HG02763 (cell line): Measurements from ENCODE around the gene FOXO6.
A peak's percentile ranks its signal among the peaks of the same experiment; 100 is the strongest.

Experiments
- ATAC-seq: cut with Tn5 transposase; IDR thresholded peaks from one replicate; pipeline ENCODE4 v1.9.1; 2021; ENCODE audit warnings: mild to moderate bottlenecking, moderate library complexity; ENCODE audit not compliant: unreplicated experiment

FOXO6 gene

GRCh38 chr1:41400225-41400624 is 39.0 kb downstream of the FOXO6 start:
- ATAC-seq = no peak

GRCh38 chr1:41401899-41402298 is 40.7 kb downstream of the FOXO6 start:
- ATAC-seq = no peak

- ATAC-seq = no peak
Observed at GRCh38 chr1:41404308-41404761, 43.1 kb downstream of the FOXO6 start.

- ATAC-seq = no peak
Observed at GRCh38 chr1:41407664-41408252, 46.5 kb downstream of the FOXO6 start.

- no peak for ATAC-seq
Observed at GRCh38 chr1:41408691-41409090, 47.5 kb downstream of the FOXO6 start.

- ATAC-seq = no peak
Observed at GRCh38 chr1:41409825-41410224, 48.6 kb downstream of the FOXO6 start.

- no peak for ATAC-seq
Observed at GRCh38 chr1:41410462-41410861, 49.2 kb downstream of the FOXO6 start.

- no peak for ATAC-seq
Observed at GRCh38 chr1:41411229-41411628, 50.0 kb downstream of the FOXO6 start.

- no peak for ATAC-seq
Observed at GRCh38 chr1:41412748-41413147, 51.5 kb downstream of the FOXO6 start.

- ATAC-seq = no peak
Observed at GRCh38 chr1:41413748-41414281, 52.6 kb downstream of the FOXO6 start.

- ATAC-seq = no peak
Observed at GRCh38 chr1:41414296-41414695, 53.1 kb downstream of the FOXO6 start.

GRCh38 chr1:41414716-41415306 is 53.6 kb downstream of the FOXO6 start:
- no peak for ATAC-seq

GRCh38 chr1:41416081-41416480 is 54.8 kb downstream of the FOXO6 start:
- no peak for ATAC-seq

- ATAC-seq = peak; percentile 50
Observed at GRCh38 chr1:41416552-41417334, 55.5 kb downstream of the FOXO6 start.

GRCh38 chr1:41417335-41417682 is 56.1 kb downstream of the FOXO6 start:
- no peak for ATAC-seq

GRCh38 chr1:41417746-41418145 is 56.5 kb downstream of the FOXO6 start:
- ATAC-seq = no peak

- ATAC-seq = no peak
Observed at GRCh38 chr1:41418857-41419583, 57.8 kb downstream of the FOXO6 start.

- no peak for ATAC-seq
Observed at GRCh38 chr1:41419584-41420295, 58.5 kb downstream of the FOXO6 start.

GRCh38 chr1:41420351-41420750 is 59.1 kb downstream of the FOXO6 start:
- ATAC-seq = no peak

- no peak for ATAC-seq
Observed at GRCh38 chr1:41420860-41421259, 59.6 kb downstream of the FOXO6 start.

GRCh38 chr1:41422306-41422705 is 61.1 kb downstream of the FOXO6 start:
- ATAC-seq = no peak
